C4-2B (cell line): Measurements from ENCODE around the gene IGIP.
A peak's percentile ranks its signal among the peaks of the same experiment; 100 is the strongest.

Source experiments
- H3K27ac ChIP-seq: fragments of 450-650 bp; 2 replicates; pipeline ENCODE4 v1.5.1; 2017
- ZFX ChIP-seq: fragments of 450-650 bp; IDR thresholded peaks from 2 replicates; pipeline ENCODE4 v1.6.1; 2017
- TF ChIP-seq, protein P1 (sequence below): fragments of 450-650 bp; conservative IDR thresholded peaks from 2 replicates; pipeline ENCODE4 v1.5.1; 2017; ENCODE audit warnings: mild to moderate bottlenecking

Gene IGIP

DNA sequence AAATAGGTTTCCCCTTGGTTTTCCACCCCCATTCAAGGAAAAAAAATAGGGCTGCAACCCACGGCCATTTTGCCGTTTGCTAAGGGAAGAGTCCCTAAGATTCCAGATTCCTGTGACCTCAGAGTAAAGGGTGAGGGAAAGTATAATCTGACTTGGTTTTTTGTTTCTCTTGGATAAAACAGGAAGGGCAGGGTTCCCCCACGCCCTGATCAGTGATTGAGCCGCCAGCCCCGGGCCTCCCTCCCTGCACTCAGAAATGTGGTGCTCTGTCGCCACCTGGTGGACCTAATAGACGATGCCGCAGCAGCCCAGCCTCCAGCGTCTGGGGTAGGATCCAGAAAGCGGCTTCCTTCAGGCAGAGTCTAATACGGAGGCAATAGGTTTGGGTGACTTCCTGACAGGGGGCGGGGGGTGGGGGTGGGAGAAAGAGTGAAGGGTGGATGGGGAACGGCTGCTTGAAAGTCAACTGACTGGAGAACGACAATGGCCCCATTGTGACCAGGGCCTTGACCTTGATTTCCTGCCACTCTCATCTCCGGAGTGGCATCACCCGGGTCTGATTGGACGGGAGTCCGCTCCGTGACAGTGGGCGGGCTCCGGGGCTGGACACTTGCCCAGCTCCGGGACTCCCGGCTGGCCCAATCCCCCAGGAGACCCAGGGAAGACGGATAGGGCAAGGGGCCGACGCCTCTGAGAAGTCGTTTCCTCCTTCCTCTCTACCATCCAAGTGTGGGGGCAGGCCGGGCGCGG is 31.5 kb downstream of the IGIP start:
- TF ChIP-seq, protein P1, sequence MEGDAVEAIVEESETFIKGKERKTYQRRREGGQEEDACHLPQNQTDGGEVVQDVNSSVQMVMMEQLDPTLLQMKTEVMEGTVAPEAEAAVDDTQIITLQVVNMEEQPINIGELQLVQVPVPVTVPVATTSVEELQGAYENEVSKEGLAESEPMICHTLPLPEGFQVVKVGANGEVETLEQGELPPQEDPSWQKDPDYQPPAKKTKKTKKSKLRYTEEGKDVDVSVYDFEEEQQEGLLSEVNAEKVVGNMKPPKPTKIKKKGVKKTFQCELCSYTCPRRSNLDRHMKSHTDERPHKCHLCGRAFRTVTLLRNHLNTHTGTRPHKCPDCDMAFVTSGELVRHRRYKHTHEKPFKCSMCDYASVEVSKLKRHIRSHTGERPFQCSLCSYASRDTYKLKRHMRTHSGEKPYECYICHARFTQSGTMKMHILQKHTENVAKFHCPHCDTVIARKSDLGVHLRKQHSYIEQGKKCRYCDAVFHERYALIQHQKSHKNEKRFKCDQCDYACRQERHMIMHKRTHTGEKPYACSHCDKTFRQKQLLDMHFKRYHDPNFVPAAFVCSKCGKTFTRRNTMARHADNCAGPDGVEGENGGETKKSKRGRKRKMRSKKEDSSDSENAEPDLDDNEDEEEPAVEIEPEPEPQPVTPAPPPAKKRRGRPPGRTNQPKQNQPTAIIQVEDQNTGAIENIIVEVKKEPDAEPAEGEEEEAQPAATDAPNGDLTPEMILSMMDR: peak; percentile 94
- no peak for TF ChIP-seq ZFX
- no peak overlapping the region for H3K27ac ChIP-seq

DNA sequence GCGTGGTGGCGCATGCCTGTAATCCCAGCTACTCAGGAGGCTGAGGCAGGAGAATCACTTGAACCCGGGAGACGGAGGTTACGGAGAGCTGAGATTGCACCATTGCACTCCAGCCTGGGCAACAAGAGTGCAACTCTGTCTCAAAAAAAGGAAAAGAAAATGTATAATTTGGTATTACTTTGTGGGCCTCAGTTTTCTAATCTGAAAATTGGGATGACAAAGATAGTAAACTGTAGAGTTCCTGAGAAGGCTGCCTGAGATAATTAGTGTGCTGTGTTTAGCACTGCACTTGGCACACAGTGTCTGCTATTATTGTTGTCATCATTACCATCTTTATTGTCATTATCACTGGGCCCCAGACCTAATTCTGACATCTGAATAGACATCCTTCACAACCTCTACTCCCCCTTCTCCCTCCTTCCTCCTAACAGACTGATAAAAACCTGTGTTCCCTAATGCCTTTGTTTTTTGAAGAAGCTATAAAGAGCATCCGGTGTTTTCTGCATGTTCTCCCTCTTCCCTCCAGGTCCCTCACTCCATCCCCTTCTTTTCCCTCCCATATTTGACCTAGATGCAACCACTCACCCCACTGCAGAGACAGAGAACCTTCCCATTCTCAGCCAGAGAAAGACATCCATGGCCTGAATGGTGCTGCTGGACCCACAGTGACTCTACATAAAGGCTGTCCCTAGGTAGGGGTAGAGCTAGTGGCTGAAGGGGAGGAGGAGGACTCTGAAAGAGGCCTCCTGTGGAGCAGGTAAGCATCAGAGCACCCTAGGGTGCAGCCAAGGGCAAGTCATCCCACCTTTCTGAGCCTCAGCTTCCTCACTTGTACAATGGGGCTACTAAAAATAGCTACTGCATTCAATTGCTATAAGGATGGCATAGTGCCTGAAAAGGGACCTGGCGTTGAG is 33.5 kb downstream of the IGIP start:
- no peak overlapping the region for H3K27ac ChIP-seq
- TF ChIP-seq, protein P1: no peak
- TF ChIP-seq ZFX: no peak

DNA sequence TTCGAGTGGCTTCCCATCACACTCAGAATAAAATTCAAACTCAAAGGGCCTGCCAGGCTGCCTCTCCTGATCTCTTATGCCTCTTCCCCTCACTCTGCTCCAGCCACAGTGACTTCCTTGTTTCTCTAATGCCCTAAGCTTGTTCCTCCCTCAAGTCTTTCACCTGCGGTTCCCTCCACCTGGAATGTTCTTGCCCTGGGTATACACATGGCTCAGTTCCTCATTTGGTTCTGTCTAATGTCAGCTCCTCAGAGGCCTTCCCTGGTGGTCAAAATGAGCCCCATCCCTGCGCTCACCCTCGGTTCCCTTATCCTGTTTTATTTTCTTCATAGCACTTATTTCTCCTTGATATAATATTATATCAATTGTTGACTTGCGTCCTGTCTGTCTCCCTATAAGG is 36.5 kb downstream of the IGIP start:
- TF ChIP-seq ZFX: no peak
- TF ChIP-seq, protein P1: no peak
- no peak overlapping the region for H3K27ac ChIP-seq

DNA sequence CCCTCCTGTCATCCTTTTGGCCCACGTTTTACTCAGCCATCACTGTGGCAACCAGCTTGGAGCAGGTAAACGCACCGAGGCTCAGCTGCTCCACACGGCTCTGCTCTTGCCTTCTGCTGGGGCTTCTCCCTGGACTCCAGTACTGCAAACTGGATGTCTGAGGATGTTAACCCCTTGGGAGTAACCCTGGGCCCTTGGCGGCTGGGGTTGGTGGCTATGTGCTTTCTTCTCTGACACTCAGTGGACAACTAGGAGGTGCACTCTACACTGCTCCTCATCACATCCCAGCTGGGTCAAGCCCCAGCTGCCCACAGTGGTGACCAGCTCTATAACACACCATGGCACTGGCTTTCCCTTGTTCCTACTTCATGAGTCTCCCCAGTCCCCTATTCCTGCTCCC is 37.0 kb downstream of the IGIP start:
- H3K27ac ChIP-seq: no peak overlapping the region
- TF ChIP-seq, protein P1: no peak
- no peak for TF ChIP-seq ZFX

DNA sequence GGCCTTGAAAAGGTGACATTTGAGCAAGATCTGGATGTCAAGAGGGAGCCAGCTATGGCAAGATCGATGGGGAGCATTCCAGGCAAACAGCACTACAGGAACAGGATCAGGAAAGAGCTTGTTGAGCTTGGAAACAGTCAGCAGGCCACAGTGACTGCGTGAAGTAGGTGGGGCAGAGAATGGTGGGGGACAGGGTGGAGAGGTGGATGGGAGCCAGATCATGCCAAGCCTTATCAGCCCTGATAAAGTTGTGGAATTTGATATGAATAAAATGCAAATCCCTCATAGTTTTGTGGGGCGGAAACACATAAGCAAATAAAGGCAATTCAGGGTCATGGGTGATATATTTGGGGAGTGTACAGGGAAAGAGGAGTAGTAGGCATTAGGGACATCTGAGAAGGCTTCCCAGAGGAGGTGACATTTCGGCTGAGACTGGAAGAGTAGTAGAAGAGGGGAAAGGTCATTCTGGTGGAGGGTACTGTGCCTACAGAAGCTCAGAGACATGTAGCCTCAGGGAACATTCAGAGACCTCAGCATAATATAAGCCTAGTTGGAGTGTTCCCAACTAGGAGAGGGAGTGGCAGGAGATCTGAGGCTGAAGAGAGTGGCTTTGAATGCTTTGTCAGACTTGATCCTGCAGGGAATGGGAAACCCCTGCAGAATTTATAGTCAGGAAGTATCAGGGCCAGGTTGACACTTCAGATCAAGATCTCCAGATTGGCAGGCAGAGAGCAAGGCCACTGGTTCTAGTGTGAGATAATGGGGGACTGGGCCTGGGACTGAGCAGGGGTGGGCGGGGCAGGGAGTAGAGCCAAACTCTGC is 39.6 kb downstream of the IGIP start:
- H3K27ac ChIP-seq: no peak overlapping the region
- TF ChIP-seq ZFX: no peak
- TF ChIP-seq, protein P1: no peak

DNA sequence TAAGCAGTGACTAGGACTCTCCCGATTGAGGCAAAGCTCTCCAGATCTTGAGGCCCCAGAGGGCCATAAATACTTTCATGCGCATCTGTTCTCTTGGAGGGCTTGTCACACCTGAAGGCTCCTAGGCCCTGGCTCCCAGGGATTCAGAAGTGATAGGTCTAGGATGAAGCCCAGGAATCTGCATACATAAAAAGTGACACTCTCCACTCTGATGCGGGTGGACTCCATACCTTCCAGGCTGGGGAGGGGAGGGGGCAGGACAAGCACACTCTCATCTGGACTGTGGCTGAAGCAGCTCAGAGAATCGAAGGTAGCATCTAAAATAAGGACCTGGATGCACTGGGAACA is 40.2 kb downstream of the IGIP start:
- H3K27ac ChIP-seq: no peak overlapping the region
- TF ChIP-seq, protein P1: no peak
- no peak for TF ChIP-seq ZFX
